HL-60 (cell line): ENCODE data around the gene TMEM131L.

Experiments used
- DNase-seq, 2 experiments: peaks; one replicate each; pipeline ENCODE4 v3.0.0-alpha.2; 2010 to 2020; ENCODE audit warnings: low read depth in 1 of 2, low spot score in 1 of 2
- H3K27ac ChIP-seq: fragments of 250-450 bp; sonication (Bioruptor Pico); replicated peaks from 2 replicates; pipeline ENCODE4 v1.5.1; 2020; ENCODE audit warnings: mild to moderate bottlenecking, moderate library complexity
- H3K27me3 ChIP-seq: fragments of 250-450 bp; sonication (Bioruptor Pico); 2 replicates; pipeline ENCODE4 v1.5.1; 2021; ENCODE audit warnings: mild to moderate bottlenecking, moderate library complexity; ENCODE audit not compliant: insufficient read depth, poor library complexity, severe bottlenecking
- H3K4me3 ChIP-seq: replicated peaks from 2 replicates; pipeline ENCODE4 v1.5.1; 2011; ENCODE audit warnings: mild to moderate bottlenecking, control low read depth, low read length; ENCODE audit not compliant: insufficient read depth
- GABPA ChIP-seq: IDR thresholded peaks from 2 replicates; pipeline ENCODE4 v1.6.1; 2012; ENCODE audit warnings: low read depth
- POLR2AphosphoS5 ChIP-seq: IDR thresholded peaks from 2 replicates; pipeline ENCODE4 v1.6.1; 2012; ENCODE audit warnings: low read depth
- REST ChIP-seq: IDR thresholded peaks from 2 replicates; pipeline ENCODE4 v1.6.1; 2012; ENCODE audit warnings: low read depth; ENCODE audit not compliant: insufficient replicate concordance
- SPI1 ChIP-seq: IDR thresholded peaks from 2 replicates; pipeline ENCODE4 v1.6.1; 2012; ENCODE audit warnings: low read depth, mild to moderate bottlenecking, borderline replicate concordance
- TF ChIP-seq, protein P1 (sequence below): IDR thresholded peaks from one replicate; pipeline ENCODE4 v1.5.1; 2011; ENCODE audit warnings: low read length, control low read depth, inconsistent platforms; ENCODE audit not compliant: insufficient read depth

Gene TMEM131L

GRCh38 chr4:153514001-153514526, 47.9 kb downstream of the TMEM131L start:
- no peak overlapping the region; the same call in none of the 2 replicates for H3K27ac ChIP-seq
- TF ChIP-seq REST (no peak), SPI1 (no peak), GABPA (no peak), POLR2AphosphoS5 (no peak)
- TF ChIP-seq, protein P1, sequence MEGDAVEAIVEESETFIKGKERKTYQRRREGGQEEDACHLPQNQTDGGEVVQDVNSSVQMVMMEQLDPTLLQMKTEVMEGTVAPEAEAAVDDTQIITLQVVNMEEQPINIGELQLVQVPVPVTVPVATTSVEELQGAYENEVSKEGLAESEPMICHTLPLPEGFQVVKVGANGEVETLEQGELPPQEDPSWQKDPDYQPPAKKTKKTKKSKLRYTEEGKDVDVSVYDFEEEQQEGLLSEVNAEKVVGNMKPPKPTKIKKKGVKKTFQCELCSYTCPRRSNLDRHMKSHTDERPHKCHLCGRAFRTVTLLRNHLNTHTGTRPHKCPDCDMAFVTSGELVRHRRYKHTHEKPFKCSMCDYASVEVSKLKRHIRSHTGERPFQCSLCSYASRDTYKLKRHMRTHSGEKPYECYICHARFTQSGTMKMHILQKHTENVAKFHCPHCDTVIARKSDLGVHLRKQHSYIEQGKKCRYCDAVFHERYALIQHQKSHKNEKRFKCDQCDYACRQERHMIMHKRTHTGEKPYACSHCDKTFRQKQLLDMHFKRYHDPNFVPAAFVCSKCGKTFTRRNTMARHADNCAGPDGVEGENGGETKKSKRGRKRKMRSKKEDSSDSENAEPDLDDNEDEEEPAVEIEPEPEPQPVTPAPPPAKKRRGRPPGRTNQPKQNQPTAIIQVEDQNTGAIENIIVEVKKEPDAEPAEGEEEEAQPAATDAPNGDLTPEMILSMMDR: no peak
- DNase-seq: no peak
- no peaks in the 10 kb centered on the region for H3K27me3 ChIP-seq
- no peak overlapping the region for H3K4me3 ChIP-seq

- TF ChIP-seq GABPA: no peak
- DNase-seq: peak; percentile 45 to 77
- Histone ChIP-seq H3K27me3 (no peaks in the 10 kb centered on the region), H3K4me3 (no peak overlapping the region), H3K27ac (peak overlapping the region; percentile 27)
These were observed 48.7 kb downstream of the TMEM131L start for GRCh38 chr4:153514688-153515426.

DNA sequence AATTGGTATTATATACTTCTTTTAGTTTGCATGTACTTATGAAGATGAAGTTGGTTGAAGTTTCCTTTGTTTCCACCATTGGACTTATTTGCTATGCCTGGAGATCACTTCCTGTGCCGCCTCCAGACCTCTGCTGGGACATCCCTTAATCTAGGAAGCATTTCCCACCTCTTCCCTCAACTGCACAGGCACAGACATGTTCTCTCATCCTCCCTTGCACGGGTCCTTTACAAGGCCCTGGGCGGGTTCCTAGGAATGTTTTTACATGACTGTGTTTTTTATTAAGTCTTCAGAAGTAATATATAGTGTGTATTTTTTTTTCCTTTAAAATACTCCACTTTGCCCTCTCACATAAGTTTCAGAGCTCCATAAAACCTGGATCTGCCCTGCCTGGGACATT, 51.0 kb downstream of the TMEM131L start:
- H3K27me3 ChIP-seq: no peaks in the 10 kb centered on the region
- no peak overlapping the region for H3K27ac ChIP-seq
- DNase-seq: no peak
- TF ChIP-seq POLR2AphosphoS5: no peak
- no peak for TF ChIP-seq SPI1
- no peak for TF ChIP-seq REST
- TF ChIP-seq GABPA: no peak
- TF ChIP-seq, protein P1: no peak
- H3K4me3 ChIP-seq: no peak overlapping the region

DNA sequence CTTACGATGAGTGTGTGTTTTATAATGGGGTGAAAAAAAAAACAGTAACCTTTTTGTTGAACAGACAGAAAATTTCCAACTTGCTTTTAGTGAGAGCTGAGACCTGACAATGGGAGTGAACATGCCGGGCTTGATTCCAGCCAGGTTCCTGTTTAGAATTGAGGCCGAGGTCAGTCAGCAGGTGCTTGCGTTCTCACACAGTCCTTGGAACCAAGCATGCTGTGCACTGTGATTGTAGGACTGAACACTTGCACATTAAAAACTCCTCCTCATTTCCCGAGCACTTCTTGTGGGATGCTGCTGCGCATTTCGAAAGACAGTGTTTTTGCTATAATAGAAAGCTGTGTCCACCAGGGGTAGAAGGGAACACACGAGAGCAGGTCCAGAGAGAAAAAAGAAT, 51.8 kb downstream of the TMEM131L start:
- no peak overlapping the region for H3K4me3 ChIP-seq
- TF ChIP-seq REST (no peak), POLR2AphosphoS5 (no peak), GABPA (no peak), SPI1 (no peak)
- TF ChIP-seq, protein P1: no peak
- no peak for DNase-seq

More for the DNA sequence above, 51.8 kb downstream of the TMEM131L start:
- Histone ChIP-seq H3K27me3 (no peaks in the 10 kb centered on the region), H3K27ac (no peak overlapping the region)
